ENCODE results near the gene PARL.

GRCh38 chr3:183781246-183781645 is 103.4 kb downstream of the PARL start:
- TF ChIP-seq, protein P1, sequence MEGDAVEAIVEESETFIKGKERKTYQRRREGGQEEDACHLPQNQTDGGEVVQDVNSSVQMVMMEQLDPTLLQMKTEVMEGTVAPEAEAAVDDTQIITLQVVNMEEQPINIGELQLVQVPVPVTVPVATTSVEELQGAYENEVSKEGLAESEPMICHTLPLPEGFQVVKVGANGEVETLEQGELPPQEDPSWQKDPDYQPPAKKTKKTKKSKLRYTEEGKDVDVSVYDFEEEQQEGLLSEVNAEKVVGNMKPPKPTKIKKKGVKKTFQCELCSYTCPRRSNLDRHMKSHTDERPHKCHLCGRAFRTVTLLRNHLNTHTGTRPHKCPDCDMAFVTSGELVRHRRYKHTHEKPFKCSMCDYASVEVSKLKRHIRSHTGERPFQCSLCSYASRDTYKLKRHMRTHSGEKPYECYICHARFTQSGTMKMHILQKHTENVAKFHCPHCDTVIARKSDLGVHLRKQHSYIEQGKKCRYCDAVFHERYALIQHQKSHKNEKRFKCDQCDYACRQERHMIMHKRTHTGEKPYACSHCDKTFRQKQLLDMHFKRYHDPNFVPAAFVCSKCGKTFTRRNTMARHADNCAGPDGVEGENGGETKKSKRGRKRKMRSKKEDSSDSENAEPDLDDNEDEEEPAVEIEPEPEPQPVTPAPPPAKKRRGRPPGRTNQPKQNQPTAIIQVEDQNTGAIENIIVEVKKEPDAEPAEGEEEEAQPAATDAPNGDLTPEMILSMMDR (IDR thresholded peaks at IDR 0.05 in 8 of 11, conservative IDR thresholded peaks at IDR 0.05 in 3 of 11) = no peak
- no peak for TF ChIP-seq POLR2A (IDR thresholded peaks at IDR 0.05)

Data from spleen (tissue), 7 donors.